HepG2 (cell line): ENCODE results near the gene CD7. TPM values are rescaled to one million over a fixed set of nuclear protein-coding genes. Genes with fewer than 3 reads are reported as not detected.

Experiments used
- CREM ChIP-seq, 2 experiments: sonication (generic) in 1 of 2; formaldehyde crosslinking in 1 of 2; IDR thresholded peaks; 2 replicates each; pipeline versions ENCODE4 v1.4.0 to v1.6.1; 2016 to 2020; ENCODE audit warnings: antibody characterized with exemption in 1 of 2, mild to moderate bottlenecking in 1 of 2, missing genetic modification reagents in 1 of 2
- DPF2 ChIP-seq: sonication (generic); formaldehyde crosslinking; IDR thresholded peaks from 2 replicates; pipeline ENCODE4 v1.4.0; 2020; ENCODE audit warnings: mild to moderate bottlenecking, low read depth, missing genetic modification reagents, borderline replicate concordance
- KDM3A ChIP-seq: IDR thresholded peaks from 2 replicates; pipeline ENCODE4 v1.6.1; 2018; ENCODE audit warnings: low read depth, missing compliant biosample characterization
- KDM5A ChIP-seq: fragments of 200-600 bp; sonication (generic); IDR thresholded peaks from 2 replicates; pipeline ENCODE4 v1.7.0; 2018; ENCODE audit warnings: antibody characterized with exemption, mild to moderate bottlenecking, low read length, borderline replicate concordance
- MED1 ChIP-seq: sonication (generic); formaldehyde crosslinking; IDR thresholded peaks from 2 replicates; pipeline ENCODE4 v1.4.0; 2020; ENCODE audit warnings: missing genetic modification reagents
- MED13 ChIP-seq: sonication (generic); formaldehyde crosslinking; IDR thresholded peaks from 2 replicates; pipeline ENCODE4 v1.5.0; 2020; ENCODE audit warnings: missing genetic modification reagents
- MIER2 ChIP-seq: IDR thresholded peaks from 2 replicates; pipeline ENCODE4 v1.6.1; 2016; ENCODE audit warnings: missing biosample characterization, missing genetic modification reagents
- NFE2L1 ChIP-seq: sonication (generic); formaldehyde crosslinking; IDR thresholded peaks from 2 replicates; pipeline ENCODE4 v1.4.0; 2020; ENCODE audit warnings: missing genetic modification reagents, mild to moderate bottlenecking, borderline replicate concordance
- RXRA ChIP-seq: sonication (generic); formaldehyde crosslinking; IDR thresholded peaks from 2 replicates; pipeline ENCODE4 v1.5.1; 2020; ENCODE audit warnings: missing genetic modification reagents
- SATB2 ChIP-seq: sonication (generic); formaldehyde crosslinking; IDR thresholded peaks from 2 replicates; pipeline ENCODE4 v1.5.0; 2020; ENCODE audit warnings: missing genetic modification reagents
- SIN3B ChIP-seq: fragments of 150-350 bp; IDR thresholded peaks from 2 replicates; pipeline ENCODE4 v1.6.1; 2014; ENCODE audit warnings: low read length
- SRSF4 ChIP-seq: fragments of 200-400 bp; formaldehyde crosslinking; IDR thresholded peaks from one replicate; pipeline ENCODE4 v1.6.1; 2018; ENCODE audit warnings: mild to moderate bottlenecking, low read depth, low read length, moderate library complexity; ENCODE audit not compliant: poor library complexity, severe bottlenecking
- THAP11 ChIP-seq: IDR thresholded peaks from 2 replicates; pipeline ENCODE4 v1.6.1; 2016; ENCODE audit warnings: missing biosample characterization, missing genetic modification reagents
- WIZ ChIP-seq: sonication (generic); formaldehyde crosslinking; IDR thresholded peaks from 2 replicates; pipeline ENCODE4 v1.5.1; 2020; ENCODE audit warnings: mild to moderate bottlenecking, missing genetic modification reagents
- ZNF30 ChIP-seq: sonication (generic); formaldehyde crosslinking; IDR thresholded peaks from 2 replicates; pipeline ENCODE4 v1.5.0; 2020; ENCODE audit warnings: mild to moderate bottlenecking, missing genetic modification reagents
- ZNF724P ChIP-seq: sonication (generic); formaldehyde crosslinking; IDR thresholded peaks from 2 replicates; pipeline ENCODE4 v1.8.0; 2022; ENCODE audit warnings: missing genetic modification reagents, borderline replicate concordance
- ZNF773 ChIP-seq: sonication (generic); formaldehyde crosslinking; IDR thresholded peaks from 2 replicates; pipeline ENCODE4 v1.4.0; 2020; ENCODE audit warnings: missing genetic modification reagents, borderline replicate concordance
- ZNF775 ChIP-seq: sonication (generic); formaldehyde crosslinking; IDR thresholded peaks from 2 replicates; pipeline ENCODE4 v1.4.0; 2020; ENCODE audit warnings: missing genetic modification reagents, mild to moderate bottlenecking, moderate library complexity, borderline replicate concordance
- polyA plus RNA-seq, 8 experiments: library from polyadenylated mRNA; depleted of rRNA in 3 of 8; stranded (reverse) in 7 of 8; unstranded in 1 of 8; fragments of >200 nt; fragmentation: Illumina TruSeq in 4 of 8; extraction: Trizol in 4 of 8; gene quantifications; 2 replicates each; pipeline versions ENCODE4 v1.2.1 to v1.2.3, GENCODE V29; 2011 to 2016; ENCODE audit warnings: low read depth in 4 of 8, missing spikeins in 1 of 8, mixed read lengths in 1 of 8; ENCODE audit not compliant: insufficient read depth in 1 of 8
- total RNA-seq, 5 experiments: library from RNA; depleted of rRNA; stranded (reverse); fragments of >200 nt; fragmentation: Illumina TruSeq; extraction: Trizol; gene quantifications; 2 replicates each; pipeline ENCODE4 v1.2.3, GENCODE V29; 2016; ENCODE audit warnings: low read depth in 1 of 5
- TF ChIP-seq, protein P1 (sequence below): sonication (generic); formaldehyde crosslinking; IDR thresholded peaks from 2 replicates; pipeline ENCODE4 v1.5.0; 2020; ENCODE audit warnings: mild to moderate bottlenecking, missing genetic modification reagents, borderline replicate concordance
- TF ChIP-seq, protein P2 (sequence below): sonication (generic); formaldehyde crosslinking; IDR thresholded peaks from 2 replicates; pipeline ENCODE4 v1.4.0; 2020; ENCODE audit warnings: missing genetic modification reagents, borderline replicate concordance
- TF ChIP-seq, protein P3 (sequence below): sonication (generic); formaldehyde crosslinking; IDR thresholded peaks from 2 replicates; pipeline ENCODE4 v1.4.0; 2020; ENCODE audit warnings: mild to moderate bottlenecking, missing genetic modification reagents
- TF ChIP-seq, protein P4 (sequence below): sonication (generic); formaldehyde crosslinking; IDR thresholded peaks from 2 replicates; pipeline ENCODE4 v1.9.0; 2022; ENCODE audit warnings: low read depth, missing genetic modification reagents

The CD7 gene
- total and polyA plus RNA-seq, 2 of the 13 experiments (the other 11 are each of a cell fraction or from before 2014, with no cell fraction given): 67.6 to 76.4 TPM

DNA sequence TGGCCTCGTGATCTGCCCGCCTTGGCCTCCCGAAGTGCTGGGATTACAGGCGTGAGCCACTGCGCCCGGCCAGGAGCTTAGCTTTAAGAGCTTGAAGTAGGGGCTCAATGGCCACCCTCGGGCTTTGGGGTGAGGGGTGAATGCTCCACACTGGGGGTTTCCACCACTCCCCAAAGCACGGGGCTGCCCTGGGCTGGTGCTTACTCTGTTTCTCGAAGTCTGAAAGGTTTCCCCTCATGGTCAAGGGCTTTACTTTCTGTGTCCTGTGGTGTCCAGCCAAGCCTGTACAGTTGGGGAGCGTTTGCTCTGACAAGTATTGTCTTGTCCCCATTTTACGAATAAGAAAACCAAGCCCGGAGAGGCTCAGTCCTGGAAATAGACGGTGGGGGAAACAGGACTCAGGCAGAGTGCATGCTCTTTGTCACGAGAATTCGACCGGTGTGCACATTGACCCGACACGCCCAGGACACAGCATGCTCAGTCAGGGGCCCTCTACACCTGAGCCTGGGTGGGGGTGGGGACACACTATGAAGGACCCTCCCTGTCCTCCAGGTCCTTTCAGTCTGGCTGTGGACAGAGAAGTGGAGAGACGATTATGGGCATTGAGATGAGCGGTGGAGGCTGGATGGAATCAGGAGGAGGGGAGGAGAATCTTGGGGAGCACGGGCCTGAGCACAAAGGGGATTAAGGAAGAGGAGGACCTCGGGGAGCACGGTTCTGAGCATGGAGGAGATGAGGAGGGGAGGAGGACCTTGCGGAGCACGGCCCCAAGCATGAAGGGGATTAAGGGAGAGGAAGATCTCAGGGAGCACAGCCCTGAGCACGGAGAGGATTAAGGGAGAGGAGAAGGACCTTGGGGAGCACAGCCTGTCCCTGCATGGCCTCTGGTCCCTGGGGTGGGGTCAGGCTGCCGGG lies 7.5 kb downstream of the CD7 start (continued):
- TF ChIP-seq, protein P1, sequence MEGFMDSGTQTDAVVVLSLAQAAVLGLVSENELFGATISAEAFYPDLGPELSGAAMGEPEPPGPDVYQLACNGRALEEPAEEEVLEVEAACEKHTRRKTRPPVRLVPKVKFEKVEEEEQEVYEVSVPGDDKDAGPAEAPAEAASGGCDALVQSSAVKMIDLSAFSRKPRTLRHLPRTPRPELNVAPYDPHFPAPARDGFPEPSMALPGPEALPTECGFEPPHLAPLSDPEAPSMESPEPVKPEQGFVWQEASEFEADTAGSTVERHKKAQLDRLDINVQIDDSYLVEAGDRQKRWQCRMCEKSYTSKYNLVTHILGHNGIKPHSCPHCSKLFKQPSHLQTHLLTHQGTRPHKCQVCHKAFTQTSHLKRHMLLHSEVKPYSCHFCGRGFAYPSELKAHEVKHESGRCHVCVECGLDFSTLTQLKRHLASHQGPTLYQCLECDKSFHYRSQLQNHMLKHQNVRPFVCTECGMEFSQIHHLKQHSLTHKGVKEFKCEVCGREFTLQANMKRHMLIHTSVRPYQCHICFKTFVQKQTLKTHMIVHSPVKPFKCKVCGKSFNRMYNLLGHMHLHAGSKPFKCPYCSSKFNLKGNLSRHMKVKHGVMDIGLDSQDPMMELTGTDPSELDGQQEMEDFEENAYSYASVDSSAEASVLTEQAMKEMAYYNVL: peak; percentile 21; the same call in 1 of the 2 replicates
- TF ChIP-seq MED1 (no peak; the same call in 1 of the 2 replicates), KDM3A (CRISPR knock-in tag) (0 out of 2 replicates have a peak, but pooled peaks have one; percentile 21), RXRA (CRISPR knock-in tag) (peak; percentile 78), MED13 (no peak), SATB2 (CRISPR knock-in tag) (no peak), ZNF773 (no peak), KDM5A (no peak), CREM (IDR thresholded peaks at IDR 0.05) (no peak; the same call in 1 of the 2 replicates), CREM (CRISPR knock-in tag; IDR thresholded peaks at IDR 0.05) (no peak), DPF2 (CRISPR knock-in tag) (no peak), THAP11 (CRISPR knock-in tag) (0 out of 2 replicates have a peak, but pooled peaks have one; percentile 25), ZNF775 (CRISPR knock-in tag) (no peak), WIZ (CRISPR knock-in tag) (no peak; the same call in 1 of the 2 replicates), SRSF4 (no peak), SIN3B (no peak), ZNF30 (CRISPR knock-in tag) (no peak), ZNF724P (CRISPR knock-in tag) (no peak), NFE2L1 (CRISPR knock-in tag) (no peak), MIER2 (CRISPR knock-in tag) (no peak; the same call in 1 of the 2 replicates)
- TF ChIP-seq, protein P2, sequence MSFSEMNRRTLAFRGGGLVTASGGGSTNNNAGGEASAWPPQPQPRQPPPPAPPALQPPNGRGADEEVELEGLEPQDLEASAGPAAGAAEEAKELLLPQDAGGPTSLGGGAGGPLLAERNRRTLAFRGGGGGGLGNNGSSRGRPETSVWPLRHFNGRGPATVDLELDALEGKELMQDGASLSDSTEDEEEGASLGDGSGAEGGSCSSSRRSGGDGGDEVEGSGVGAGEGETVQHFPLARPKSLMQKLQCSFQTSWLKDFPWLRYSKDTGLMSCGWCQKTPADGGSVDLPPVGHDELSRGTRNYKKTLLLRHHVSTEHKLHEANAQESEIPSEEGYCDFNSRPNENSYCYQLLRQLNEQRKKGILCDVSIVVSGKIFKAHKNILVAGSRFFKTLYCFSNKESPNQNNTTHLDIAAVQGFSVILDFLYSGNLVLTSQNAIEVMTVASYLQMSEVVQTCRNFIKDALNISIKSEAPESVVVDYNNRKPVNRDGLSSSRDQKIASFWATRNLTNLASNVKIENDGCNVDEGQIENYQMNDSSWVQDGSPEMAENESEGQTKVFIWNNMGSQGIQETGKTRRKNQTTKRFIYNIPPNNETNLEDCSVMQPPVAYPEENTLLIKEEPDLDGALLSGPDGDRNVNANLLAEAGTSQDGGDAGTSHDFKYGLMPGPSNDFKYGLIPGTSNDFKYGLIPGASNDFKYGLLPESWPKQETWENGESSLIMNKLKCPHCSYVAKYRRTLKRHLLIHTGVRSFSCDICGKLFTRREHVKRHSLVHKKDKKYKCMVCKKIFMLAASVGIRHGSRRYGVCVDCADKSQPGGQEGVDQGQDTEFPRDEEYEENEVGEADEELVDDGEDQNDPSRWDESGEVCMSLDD: no peak
- TF ChIP-seq, protein P3, sequence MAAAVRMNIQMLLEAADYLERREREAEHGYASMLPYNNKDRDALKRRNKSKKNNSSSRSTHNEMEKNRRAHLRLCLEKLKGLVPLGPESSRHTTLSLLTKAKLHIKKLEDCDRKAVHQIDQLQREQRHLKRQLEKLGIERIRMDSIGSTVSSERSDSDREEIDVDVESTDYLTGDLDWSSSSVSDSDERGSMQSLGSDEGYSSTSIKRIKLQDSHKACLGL (CRISPR knock-in tag): 0 out of 2 replicates have a peak, but pooled peaks have one; percentile 4
- TF ChIP-seq, protein P4, sequence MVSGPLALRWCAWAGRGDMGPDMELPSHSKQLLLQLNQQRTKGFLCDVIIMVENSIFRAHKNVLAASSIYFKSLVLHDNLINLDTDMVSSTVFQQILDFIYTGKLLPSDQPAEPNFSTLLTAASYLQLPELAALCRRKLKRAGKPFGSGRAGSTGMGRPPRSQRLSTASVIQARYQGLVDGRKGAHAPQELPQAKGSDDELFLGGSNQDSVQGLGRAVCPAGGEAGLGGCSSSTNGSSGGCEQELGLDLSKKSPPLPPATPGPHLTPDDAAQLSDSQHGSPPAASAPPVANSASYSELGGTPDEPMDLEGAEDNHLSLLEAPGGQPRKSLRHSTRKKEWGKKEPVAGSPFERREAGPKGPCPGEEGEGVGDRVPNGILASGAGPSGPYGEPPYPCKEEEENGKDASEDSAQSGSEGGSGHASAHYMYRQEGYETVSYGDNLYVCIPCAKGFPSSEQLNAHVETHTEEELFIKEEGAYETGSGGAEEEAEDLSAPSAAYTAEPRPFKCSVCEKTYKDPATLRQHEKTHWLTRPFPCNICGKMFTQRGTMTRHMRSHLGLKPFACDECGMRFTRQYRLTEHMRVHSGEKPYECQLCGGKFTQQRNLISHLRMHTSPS (CRISPR knock-in tag): 0 out of 2 replicates have a peak, but pooled peaks have one; percentile 6
